HG03280 (cell line): ENCODE measurements around the gene EIF3K.

ENCODE experiments used
- ATAC-seq: cut with Tn5 transposase; IDR thresholded peaks from one replicate; pipeline ENCODE4 v1.9.1; 2021; ENCODE audit warnings: mild to moderate bottlenecking, moderate library complexity; ENCODE audit not compliant: unreplicated experiment

The EIF3K gene

DNA sequence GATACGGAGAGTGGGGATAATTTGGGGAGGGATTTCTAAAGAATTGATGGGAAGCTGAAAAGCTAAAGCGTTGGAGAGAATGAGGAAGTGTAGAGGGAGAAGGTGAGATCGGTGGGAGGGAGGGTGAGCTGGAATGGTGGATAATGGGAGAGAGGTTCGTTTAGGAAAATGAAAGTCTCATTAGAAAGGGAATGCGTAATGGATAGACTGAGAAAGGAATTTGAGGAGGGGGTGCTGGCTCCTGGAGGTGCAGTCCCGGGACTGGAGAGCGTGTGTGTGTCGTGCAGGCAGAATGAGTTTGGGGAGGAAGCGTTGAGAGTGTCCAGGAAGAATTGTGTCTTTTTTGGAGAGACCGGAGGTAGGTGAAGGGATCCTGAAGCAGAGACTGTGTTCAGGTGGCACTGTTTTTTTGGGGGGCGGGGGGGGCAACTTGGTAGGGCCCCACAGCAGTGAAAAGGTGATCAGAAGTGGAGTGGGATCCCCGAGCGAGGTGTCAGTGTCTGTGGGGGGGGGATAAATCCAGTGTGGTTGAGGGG lies 29.8 kb downstream of the EIF3K start:
- ATAC-seq = no peak

DNA sequence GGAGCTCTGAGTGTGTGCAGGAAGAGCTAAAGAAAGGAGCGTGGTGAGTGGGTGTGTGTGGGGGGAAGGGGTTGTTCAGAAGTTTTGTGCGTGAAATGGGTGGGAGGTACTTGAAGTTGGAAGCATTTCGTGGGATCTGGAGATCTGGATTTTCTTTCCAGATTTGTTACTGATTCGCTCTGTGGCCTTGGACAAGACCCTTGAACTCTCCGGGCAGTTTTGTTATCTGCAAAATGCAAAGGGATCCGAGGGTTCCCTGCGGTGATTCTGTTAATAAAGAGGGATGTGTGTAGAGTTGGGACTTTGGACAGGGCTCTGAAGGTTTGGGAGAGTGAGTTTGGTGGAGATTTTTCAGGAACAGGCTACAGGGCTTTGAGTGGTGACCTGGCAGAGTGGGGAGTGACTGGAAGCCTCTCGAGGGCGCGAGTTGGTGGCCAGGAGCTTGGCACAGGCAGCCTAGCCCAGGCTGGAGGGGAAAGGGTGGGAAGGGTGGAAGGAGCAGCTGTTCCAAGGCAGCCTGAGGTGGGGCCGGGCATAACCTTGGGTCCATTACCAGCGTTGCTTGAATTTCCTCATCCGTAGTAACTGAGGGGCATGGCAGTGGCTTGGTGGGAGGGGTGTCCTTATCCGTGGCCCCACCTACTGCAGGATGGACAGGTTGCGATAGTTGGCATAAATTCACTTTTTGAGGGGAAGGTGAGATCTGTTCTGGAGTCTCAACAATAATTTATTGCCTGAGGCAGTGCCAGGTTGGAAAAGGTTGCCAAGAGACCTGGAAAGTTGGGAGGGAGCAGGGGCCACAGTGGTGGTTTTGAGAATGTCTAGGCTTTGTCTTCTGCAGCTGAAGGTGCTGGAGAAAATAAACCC lies 30.6 kb downstream of the EIF3K start:
- no peak for ATAC-seq

DNA sequence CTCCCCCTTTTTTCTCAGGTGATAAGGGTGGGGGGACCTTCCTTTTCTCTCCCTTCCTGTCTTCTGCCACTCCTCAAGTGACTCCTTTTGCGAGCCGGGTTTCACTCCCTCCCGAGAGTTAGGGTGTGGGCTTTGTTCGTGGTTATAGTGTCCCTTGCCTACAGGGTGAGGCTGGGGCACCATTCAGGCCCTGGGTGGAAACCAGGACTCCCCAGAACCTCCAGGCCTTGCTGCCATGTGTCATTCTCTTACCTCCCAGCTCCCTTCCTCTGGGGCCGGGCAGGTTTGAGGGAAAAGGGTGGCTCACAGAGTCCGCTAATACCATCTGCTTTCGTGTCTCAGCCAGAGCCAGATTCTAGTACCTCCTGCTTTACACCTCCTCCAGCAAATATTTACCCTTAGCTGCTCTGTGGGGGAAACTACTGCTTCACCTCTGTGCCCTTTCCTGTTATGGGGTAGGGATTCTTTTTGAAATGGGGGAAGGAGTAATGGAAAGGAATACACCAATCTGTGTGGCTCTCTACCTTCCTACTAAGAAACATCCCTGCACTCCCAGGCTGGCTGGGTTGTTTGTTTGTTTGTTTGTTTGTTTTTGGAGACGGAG lies 31.3 kb downstream of the EIF3K start:
- no peak for ATAC-seq

DNA sequence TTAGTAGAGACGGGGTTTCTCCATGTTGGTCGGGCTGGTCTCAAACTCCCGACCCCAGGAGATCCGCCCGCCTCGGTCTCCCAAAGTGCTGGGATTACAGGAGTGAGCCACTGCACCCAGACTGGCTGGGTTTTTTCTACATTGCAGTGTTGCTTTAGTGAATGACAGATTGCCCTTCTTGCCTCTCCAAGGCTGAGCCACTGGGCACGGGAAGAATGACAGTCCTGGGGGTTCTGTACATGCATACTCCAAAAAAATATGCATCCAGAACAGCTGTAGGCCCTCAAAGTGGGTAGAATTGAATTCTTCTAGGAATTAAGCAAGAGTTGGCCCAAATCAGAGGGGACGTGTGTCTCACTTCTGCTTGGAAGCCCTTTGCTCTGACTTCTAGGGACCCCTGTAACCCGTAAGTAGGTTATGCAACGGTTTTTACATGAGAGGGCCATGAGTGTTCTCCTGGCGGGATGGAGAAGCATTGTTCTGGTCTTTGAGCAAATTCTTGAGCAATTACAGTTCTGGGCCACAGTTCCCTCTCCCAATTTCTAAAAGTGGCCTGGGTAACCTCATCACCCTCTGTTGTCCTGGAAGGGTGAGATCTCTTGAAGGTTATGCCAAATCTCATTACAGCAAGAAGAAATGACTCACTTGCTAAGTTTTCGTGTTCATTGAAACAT lies 32.1 kb downstream of the EIF3K start:
- no peak for ATAC-seq

DNA sequence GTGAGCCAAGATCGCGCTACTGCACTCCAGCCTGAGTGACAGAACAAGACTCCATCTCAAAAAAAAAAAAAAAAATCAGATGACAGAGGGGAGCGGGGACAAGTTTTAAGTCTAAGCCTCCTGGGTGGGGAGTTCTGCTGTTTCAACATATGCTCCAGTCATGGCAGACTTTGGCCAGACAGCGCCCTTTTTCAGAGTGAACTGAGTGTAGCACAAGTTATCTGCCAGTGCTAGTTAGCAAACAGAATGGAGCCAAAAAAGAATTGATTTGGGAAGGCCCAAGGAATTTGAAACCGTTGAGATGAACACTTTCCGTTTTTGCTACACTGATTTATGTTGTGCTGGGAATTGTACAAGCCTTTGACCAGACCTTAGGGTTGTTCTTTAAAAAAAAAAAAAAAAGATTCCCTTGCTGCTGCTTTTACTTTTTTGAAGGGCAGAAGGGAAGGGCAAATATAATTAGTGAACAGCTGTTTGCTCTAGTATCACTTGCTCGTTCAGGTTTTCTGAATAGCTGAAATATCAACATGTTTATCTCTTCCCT lies 34.1 kb downstream of the EIF3K start:
- ATAC-seq = no peak

DNA sequence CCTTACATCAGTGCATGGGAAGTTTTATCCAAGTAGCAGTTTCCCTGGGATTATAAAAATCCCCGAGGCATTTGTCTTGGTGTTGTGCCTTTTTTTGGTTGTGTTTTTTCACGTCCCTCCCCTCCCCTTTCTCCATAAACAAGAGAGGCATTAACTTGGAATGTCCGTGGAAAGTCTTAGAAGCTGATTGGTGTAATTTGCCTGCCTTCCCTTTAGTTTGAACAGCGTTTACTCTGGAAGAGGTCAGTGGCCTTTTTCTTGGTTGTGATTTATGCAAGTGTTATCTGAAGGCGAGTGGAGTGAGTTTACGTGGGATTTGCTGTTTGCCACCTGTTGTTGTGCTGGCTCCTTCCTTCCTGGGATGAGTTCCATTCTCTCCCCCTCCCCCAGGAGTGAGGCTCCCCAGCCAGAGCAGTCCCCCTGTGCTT lies 35.7 kb downstream of the EIF3K start:
- no peak for ATAC-seq

DNA sequence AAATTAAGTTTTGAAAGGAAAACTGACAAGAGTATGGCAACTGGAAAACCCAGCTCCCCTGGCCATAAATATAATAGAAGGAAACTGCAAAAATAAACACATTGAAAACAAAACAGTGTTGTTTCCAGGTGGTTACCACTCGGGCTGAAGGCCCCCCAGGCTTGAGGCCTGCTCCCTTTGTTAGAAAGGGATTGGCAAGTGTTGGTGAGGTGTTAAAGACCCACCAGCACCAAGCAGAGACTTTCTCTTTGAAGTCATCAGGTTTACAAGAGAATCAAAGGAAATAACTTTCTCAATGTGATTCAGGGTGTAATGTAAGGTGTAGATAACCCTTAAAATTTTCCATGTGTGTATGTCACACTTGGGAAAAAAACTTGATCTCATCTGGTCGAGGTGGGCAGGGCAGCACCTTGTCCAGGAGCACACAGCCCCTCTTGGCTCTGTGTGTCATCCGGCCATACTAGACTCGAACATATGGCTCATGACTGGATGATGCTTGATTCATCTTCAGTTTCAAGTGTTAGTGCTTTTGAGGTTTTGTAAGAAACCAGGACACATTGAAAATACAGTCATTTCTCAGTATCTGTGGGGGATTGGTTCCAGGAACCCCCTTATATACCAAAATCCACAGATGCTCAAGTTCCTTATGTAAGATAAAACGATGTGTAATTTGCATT lies 36.3 kb downstream of the EIF3K start:
- peak; percentile 49 for ATAC-seq

DNA sequence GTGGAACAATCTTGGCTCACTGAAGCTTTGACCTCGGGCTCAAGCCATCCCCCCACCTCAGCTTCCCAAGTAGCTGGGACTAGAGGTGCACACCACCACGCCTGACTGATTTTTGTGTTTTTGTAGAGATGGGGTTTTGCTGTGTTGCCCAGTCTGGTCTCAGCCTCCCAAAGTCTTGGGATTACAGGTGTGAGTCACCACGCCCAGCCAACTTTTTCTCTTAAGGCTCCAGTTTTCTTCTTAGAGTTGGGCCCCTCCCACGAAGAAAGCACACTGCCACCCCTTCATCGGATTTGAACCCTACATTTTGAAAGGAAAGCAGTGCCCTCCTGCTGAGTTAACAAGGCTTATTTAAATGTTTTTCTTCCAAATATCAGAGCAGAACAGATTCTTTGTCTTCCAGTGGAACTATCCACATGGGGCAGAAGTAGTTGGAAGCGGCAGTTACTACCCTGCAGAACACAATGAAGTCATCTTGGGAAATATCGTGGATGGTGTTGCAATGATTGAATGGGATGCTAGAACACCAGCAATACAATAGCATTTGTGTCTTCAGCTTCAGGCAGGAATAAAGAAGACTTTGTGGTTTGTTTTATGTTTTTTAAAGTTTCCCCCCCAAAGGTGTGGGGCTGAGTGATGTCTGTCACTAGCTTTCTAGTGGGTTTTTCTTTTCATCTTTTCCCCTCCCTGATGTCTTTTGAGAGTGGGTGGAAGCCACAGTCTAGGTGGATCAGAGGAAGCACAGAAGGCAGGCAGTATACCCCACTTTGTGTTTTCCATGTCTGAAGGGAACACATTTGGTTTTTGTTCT lies 37.4 kb downstream of the EIF3K start:
- no peak for ATAC-seq

DNA sequence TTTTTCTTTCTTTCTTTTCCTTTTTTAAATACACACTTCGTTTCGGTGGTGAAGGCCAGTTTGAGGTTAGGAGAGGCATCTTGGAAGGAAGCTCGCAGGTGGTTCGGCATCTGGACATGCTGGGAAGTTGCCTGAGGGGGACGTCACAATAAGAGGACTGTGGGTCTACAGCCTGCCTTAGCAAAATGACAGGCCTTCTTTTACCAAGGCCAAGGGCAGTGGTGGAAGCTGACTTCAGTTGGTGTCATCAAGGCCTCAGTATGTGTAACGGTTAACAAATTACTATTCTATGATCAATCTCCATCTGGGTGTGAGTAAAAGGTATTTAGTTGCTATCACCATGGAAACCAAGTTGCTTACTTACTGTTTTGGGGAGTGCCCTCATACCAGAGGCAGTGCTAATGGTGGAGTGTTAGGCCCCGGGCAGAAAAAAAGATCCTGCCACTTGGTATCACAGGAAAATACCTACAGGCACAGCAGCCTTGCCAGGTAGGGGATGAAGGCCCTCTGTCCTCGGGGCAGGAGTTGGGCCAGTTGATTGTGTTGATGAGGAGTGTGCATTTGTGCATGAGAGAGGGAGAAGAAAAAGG lies 38.7 kb downstream of the EIF3K start:
- ATAC-seq = no peak

DNA sequence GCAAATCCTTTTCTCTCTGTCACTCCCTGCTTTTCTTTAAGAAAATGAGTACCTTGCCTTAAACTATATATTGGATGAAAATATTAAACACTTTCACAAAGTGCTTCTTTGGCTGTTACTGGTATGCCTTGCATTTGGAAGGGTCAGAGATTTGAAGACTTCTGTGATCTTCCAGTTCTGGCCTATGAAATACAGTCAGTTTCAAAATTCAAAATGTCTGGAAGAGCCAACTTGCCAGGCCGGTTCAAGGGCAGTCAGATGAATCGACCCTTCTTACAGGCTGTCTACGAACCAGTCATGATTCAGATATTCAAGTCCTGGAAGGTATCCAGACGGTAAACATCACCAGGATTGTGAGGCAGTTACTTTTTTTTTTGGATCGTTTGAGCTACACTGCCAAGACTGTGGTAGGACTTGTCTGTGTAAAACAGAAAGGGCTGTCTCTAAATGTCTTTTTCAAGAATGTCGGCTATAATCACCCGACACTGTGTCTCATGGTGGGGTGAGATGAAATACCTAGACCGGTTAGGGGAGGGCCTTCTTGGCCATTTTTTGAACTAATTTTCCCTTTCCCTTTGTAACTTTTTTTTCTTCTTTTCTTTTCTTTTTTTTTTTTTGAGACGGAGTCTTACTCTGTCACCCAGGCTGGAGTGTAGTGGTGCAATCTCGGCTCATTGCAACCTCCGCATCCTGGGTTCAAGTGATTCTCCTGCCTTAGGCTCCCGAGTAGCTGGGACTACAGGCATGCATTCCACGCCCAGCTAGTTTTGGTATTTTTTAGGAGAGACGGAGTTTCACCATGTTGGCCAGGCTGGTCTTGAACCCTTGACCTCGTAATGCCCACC lies 39.7 kb downstream of the EIF3K start:
- ATAC-seq = no peak

DNA sequence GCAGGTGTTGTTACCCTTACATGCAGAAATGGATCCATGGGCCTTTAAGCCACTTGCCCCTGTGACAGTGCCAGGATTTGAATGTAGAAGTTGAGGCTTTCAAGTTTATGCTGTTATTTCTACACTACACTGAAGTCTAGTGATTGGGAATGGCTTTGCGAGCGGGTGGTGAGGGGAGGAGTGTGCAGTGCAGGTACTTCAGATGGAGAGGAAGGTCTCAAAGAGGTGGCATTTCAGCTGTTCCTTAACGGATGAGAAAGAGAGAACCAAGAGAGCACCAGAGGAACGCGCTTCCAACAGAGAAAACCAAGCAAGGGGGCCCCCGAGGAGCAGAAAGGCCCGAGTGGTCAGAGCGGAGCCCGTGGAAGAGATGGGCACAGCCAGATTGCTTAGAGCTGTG lies 41.7 kb downstream of the EIF3K start:
- no peak for ATAC-seq

DNA sequence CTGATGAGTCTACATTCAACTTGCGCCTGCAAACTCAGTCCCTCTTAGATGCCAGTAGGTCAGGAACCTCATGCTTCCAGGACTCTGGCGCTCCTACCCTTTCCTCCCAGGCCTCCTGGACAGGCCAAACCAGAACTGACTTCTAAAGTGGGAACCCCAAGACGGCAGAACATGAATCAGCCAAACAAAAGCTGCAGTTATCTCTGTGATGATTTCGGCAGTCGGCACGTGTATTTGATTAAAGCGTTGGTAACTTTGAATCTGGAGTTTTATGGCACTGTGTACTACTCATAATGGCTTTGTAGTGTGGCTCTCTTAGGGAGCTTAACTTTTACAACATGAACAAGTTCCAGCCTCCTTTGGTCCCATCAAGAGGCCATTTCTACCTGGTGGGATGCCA lies 42.1 kb downstream of the EIF3K start:
- no peak for ATAC-seq

DNA sequence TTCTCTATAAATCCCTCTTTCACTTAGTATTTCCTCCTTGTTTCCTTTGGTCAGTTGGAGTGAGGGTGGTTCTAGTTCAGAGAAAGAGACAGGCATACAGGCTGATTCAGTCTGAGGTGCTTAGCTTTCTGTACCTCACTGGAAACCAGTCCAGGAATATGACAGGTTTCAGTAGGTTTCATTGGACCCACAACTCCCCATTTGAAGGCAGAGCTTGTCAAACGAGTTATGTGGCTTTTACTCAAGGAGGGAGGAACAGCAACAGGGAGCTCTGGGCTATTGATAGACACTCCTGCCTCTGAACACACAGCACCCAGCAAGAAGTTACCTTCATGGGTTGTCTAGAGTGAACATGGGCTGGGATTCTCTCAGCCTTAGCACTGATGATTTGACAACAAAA lies 43.0 kb downstream of the EIF3K start:
- ATAC-seq = no peak

DNA sequence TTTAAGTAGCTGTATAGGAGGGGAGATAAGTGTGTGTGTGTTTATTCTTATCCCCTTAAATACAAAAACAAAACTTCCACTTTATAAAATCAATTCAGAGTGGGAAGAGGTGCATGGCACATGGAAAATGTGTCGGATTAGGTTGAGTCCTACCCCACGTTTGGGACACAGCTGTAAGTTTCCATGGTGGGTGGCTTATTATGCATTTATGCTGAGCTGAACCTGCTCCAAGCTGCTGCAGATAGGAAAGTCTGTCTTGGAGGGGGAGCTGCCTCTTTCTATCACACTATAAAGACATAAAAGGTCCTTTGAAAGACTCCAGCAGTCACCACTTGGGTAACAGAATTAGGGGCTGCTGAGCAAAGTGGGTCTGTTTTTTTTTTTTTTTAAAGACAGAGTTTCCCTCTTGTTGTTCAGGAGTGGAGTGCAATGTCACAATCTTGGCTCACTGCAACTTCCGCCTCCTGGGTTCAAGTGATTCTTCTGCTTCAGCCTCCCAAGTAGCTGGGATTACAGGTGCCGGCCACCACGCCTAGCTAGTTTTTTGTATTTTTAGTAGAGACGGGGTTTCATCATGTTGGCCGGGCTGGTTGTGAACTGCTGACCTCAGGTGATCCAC lies 43.7 kb downstream of the EIF3K start:
- ATAC-seq = no peak

DNA sequence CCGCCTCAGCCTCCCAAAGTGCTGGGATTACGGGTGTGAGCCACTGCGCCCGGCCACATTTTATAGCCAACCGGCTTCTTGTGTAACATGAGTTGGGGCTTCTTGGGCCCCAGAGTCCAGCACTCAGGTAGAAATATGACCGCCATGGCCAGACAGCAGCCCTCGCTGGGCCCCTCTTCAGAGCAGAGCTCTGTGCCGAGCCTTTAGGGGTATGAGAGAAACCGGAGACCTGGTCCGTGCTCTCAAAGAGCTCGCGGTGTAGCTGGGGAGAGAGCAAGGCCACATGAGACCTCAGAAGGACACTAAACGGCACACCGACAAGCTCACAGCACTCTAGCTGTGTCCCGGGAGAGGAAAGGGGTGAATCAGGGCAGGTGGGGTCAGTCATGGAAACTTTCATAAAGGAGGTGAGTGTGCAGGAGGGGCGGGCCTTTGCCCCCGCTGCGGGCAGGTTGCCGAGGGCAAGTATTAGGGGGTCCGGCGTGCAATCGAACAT lies 44.2 kb downstream of the EIF3K start:
- no peak for ATAC-seq

DNA sequence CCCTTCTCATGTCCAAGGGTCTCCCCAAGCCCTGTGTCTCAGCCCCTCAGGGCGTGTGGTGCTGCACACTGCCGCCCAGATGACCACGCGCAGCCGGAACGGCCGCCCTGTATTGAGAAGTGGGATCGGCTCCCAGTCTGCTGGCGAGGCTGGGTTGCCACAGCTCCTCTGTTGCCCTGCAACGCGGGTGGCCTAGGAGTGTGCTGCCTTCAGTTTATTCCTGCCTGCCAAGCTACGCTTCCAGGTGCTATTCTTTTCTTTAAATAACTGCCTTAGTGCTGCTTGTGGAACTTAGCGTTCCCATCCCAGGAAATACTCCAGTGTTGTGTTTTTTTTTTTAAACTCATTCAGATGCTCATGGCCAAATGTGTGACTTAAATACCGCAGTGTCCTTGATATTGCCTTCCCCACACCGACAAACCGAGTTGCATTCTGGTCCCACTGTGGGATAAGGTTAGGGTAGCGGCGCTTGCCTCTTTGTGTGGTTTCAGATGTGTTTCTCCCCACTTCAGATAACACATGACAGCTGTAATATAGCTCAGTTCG lies 45.0 kb downstream of the EIF3K start:
- ATAC-seq = no peak

DNA sequence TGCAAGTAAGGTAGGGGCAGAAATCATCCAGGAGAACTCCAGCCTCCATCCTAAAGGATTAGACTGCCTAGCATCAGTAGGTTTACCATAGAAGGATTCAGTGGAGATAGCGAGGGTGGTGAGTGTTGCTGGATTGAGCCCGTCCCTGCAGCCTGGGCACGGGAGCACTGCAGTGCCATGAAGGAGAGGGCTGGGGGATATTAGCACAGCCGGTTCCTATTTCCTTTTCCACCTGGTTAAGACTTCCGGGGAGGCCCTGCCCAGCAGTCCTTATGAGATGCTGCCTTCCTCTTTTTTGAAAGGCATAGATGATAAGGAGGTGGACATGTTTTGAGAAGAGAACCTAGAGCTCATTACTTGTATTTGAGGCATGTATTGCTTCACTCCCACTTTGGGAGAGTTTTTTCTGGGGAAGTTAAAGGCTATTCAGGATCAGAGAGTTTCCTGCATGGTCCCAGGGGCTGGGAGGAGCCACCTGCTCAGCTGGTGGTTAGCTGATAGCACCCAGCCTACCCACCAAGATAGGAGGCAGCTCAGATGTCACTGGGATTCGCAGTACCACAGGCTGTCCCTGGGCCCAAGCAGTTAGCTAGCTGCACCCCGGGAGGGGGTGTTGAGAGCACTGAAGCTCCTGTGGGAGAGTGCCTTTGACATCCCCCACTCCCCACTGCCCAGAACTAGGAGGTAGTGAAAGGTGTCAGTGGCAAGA lies 45.7 kb downstream of the EIF3K start:
- ATAC-seq = no peak
